Epithelial cell of proximal tubule (primary cell): Measurements from ENCODE around the gene SCNN1G. TPM values are rescaled to one million over a fixed set of nuclear protein-coding genes. Genes with fewer than 3 reads are reported as not detected.

ENCODE experiments used
- DNase-seq: peaks from one replicate; pipeline ENCODE4 v3.0.0-alpha.2; 2011; ENCODE audit warnings: low read depth
- H3K4me3 ChIP-seq: 2 replicates; pipeline ENCODE4 v1.5.1; 2011; ENCODE audit warnings: low read depth, mild to moderate bottlenecking, low read length
- CTCF ChIP-seq: conservative IDR thresholded peaks from 2 replicates; pipeline ENCODE4 v1.5.1; 2012; ENCODE audit warnings: low read depth, mild to moderate bottlenecking, low read length
- total RNA-seq: library from RNA; depleted of rRNA; stranded (reverse); fragments of >200 nt; gene quantifications from 2 replicates; pipeline ENCODE4 v1.2.3, GENCODE V29; 2015

Gene SCNN1G
- total RNA-seq, 1 donor from 2014 or later, result 0.17 TPM

GRCh38 chr16:23155445-23156049 lies 27.0 kb upstream of the SCNN1G start:
- no peak overlapping the region for H3K4me3 ChIP-seq
- no peak for DNase-seq
- TF ChIP-seq CTCF, result peak; percentile 67

DNA sequence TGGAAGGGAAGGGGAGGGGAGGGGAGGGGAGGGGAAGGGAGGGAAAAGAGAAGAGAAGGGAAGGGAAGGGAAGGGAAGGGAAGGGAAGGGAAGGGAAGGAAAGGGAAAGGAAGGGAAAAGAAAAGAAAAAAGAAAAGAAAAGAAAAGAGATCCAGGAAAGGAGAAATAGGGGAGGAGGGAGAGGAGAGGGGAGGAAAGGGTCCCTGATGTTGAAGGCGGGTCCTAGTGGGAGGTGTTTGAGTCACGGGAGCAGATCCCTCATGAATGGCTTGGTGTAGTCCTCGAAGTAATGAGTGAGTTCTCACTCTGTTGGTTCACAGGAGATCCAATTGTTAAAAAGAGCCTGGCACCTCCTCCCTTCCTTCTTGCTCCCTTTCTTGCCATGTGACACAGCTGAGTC lies 26.4 kb upstream of the SCNN1G start:
- TF ChIP-seq CTCF, result no peak
- DNase-seq, result no peak

DNA sequence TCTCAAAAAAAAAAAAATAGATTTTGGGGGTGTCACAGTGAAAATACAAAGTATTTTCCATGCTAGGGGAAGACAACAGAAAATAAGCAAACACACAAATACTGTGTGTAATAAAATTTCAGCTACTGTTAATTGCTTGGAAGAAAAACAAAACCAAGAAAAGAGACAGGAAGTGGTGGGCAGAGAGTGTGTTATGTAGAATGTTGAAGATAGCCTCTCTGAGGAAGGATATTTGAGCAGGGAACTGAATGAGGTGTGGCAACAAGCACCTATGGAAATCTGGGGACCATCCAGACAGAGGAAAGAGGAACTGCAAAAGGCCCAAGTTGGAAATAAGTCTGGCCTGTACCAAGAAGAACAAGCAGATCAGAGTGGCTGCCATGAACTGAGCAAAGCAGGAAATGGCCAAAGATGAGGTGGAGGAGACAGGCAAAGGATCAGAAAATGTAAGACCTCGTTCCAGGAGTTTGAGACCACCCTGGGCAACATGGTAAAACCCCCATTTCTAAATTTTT lies 25.5 kb upstream of the SCNN1G start:
- TF ChIP-seq CTCF, result no peak
- no peak overlapping the region for H3K4me3 ChIP-seq
- no peak for DNase-seq

More for the DNA sequence above, 26.4 kb upstream of the SCNN1G start:
- no peak overlapping the region for H3K4me3 ChIP-seq

DNA sequence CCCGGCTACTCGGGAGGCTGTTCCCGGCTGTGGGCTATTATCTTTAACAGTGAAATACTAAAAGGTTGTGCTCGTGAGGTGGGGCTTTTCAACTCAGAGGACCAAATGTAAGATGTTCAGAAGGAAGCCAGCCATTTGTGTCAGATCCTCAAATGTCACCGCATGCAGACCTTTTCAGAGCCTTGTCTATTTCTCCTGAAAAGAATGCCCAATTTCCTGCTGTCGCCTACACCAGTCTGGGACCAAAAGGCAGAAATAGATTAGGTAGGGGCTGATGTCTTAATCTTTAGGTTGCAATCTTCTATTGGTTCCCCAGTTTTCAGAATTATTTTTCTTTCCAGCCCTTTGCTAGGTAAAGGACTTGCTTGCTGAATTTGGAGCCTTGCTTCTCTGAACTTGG lies 24.4 kb upstream of the SCNN1G start:
- no peak overlapping the region for H3K4me3 ChIP-seq
- no peak for TF ChIP-seq CTCF
- no peak for DNase-seq

DNA sequence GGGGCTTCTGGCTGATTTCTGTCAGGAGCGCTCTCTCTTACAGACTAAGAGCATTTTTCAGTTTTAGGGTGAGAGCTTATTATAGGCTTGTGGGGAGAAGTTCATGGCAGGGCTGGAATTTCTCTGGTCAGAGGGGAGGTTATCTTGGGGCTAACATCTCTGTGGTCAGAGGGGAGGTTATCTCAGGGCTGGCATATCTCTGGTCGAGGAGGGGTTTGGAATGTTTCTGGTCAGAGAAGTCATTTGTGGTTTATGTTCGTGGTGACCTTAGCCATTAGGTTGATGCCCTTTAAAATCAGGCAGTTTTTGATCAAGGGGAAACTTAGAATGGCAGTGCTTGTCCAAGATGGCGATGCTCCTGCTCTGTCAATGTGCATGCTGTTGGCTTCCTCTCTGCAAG lies 22.5 kb upstream of the SCNN1G start:
- no peak for TF ChIP-seq CTCF
- no peak for DNase-seq
- no peak overlapping the region for H3K4me3 ChIP-seq

- H3K4me3 ChIP-seq, result no peak overlapping the region
- DNase-seq, result no peak
- no peak for TF ChIP-seq CTCF
Observed at GRCh38 chr16:23160574-23160973, 22.0 kb upstream of the SCNN1G start.

DNA sequence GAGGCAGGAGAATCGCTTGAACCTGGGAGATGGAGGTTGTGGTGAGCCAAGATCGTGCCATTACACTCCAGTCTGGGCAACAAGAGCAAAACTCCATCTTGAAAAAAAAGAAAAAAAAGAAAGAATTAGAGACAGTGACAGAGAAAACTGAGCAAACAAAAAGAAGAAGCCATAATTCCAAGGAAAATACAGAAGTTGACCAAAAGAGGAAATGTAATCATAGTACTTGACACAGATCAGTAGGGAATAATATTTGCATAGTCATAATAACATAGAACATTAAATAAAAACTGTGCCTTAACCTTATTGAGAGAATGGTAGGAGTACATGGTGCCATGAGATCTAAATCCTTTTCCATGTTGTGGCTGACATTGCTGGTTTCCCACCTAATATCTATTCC lies 18.6 kb upstream of the SCNN1G start:
- H3K4me3 ChIP-seq, result no peak overlapping the region
- TF ChIP-seq CTCF, result no peak
- DNase-seq, result no peak
